K562 (cell line): ENCODE measurements around the gene C5AR2. TPM values are rescaled to one million over a fixed set of nuclear protein-coding genes. Genes with fewer than 3 reads are reported as not detected.
A peak's percentile ranks its signal among the peaks of the same experiment; 100 is the strongest.

Experiments
- ARHGAP35 ChIP-seq: fragments of 450-650 bp; IDR thresholded peaks from 2 replicates; pipeline ENCODE4 v1.6.1; 2018; ENCODE audit not compliant: partially characterized antibody
- ATF7 ChIP-seq: fragments of 450-650 bp; IDR thresholded peaks from 2 replicates; pipeline ENCODE4 v1.7.1; 2014; ENCODE audit warnings: mild to moderate bottlenecking, moderate library complexity
- BDP1 ChIP-seq: IDR thresholded peaks from 3 replicates; pipeline ENCODE4 v1.6.1; 2011; ENCODE audit not compliant: insufficient read length, insufficient read depth
- ELF1 ChIP-seq: fragments of 200-800 bp; sonication (Bioruptor generic); IDR thresholded peaks from 2 replicates; pipeline ENCODE4 v1.6.1; 2016; ENCODE audit warnings: missing genetic modification characterization, missing compliant biosample characterization
- FOXA3 ChIP-seq, 2 experiments: fragments of 450-650 bp in 1 of 2; sonication (generic) in 1 of 2; formaldehyde crosslinking; IDR thresholded peaks in 1 of 2; conservative IDR thresholded peaks in 1 of 2; 2 replicates each; pipeline versions ENCODE4 v1.4.0 to v1.8.0; 2020 to 2022; ENCODE audit warnings: mild to moderate bottlenecking in 2 of 2, missing genetic modification reagents in 1 of 2
- HDAC3 ChIP-seq: fragments of 450-650 bp; IDR thresholded peaks from 2 replicates; pipeline ENCODE4 v1.6.1; 2018; ENCODE audit warnings: borderline replicate concordance, mild to moderate bottlenecking, moderate library complexity; ENCODE audit not compliant: partially characterized antibody
- HNRNPL ChIP-seq: fragments of 200-400 bp; formaldehyde crosslinking; IDR thresholded peaks from 2 replicates; pipeline ENCODE4 v1.6.1; 2017; ENCODE audit warnings: low read depth, mild to moderate bottlenecking, low read length
- HNRNPUL1 ChIP-seq: fragments of 200-400 bp; formaldehyde crosslinking; IDR thresholded peaks from 2 replicates; pipeline ENCODE4 v1.6.1; 2017; ENCODE audit warnings: low read length
- KAT7 ChIP-seq: sonication (generic); formaldehyde crosslinking; IDR thresholded peaks from 2 replicates; pipeline ENCODE4 v1.8.0; 2022; ENCODE audit warnings: missing genetic modification reagents, mild to moderate bottlenecking, borderline replicate concordance
- KDM1A ChIP-seq, 2 experiments: fragments of 450-650 bp; IDR thresholded peaks; 2 replicates each; pipeline ENCODE4 v1.6.1; 2016; ENCODE audit warnings: mild to moderate bottlenecking in 2 of 2
- KLF6 ChIP-seq: fragments of 250-450 bp; sonication (Bioruptor Pico); IDR thresholded peaks from 2 replicates; pipeline ENCODE4 v1.4.0; 2020; ENCODE audit warnings: mild to moderate bottlenecking, moderate library complexity, borderline replicate concordance
- MAZ ChIP-seq, 2 experiments: fragments of 450-650 bp in 1 of 2; sonication (generic) in 1 of 2; formaldehyde crosslinking; IDR thresholded peaks in 1 of 2; conservative IDR thresholded peaks in 1 of 2; 2 replicates each; pipeline versions ENCODE4 v1.4.0 to v1.5.0; 2020; ENCODE audit warnings: mild to moderate bottlenecking in 1 of 2, missing genetic modification reagents in 1 of 2
- SMAD1 ChIP-seq: fragments of 150-350 bp; IDR thresholded peaks from 2 replicates; pipeline ENCODE4 v1.6.1; 2014; ENCODE audit warnings: low read length, low read depth; ENCODE audit not compliant: partially characterized antibody
- SMARCC2 ChIP-seq: fragments of 450-650 bp; IDR thresholded peaks from 2 replicates; pipeline ENCODE4 v1.6.1; 2017; ENCODE audit warnings: antibody characterized with exemption, moderate library complexity, mild to moderate bottlenecking, low read depth
- SP1 ChIP-seq: sonication (generic); formaldehyde crosslinking; IDR thresholded peaks from 2 replicates; pipeline ENCODE4 v1.8.1; 2022; ENCODE audit warnings: mild to moderate bottlenecking, missing genetic modification reagents
- SRSF3 ChIP-seq: fragments of 200-400 bp; formaldehyde crosslinking; IDR thresholded peaks from 2 replicates; pipeline ENCODE4 v1.6.1; 2016; ENCODE audit warnings: mild to moderate bottlenecking, low read length, moderate library complexity; ENCODE audit not compliant: insufficient read depth
- STAT5B ChIP-seq: fragments of 250-450 bp; sonication (Bioruptor Pico); IDR thresholded peaks from 2 replicates; pipeline ENCODE4 v1.8.0; 2021; ENCODE audit warnings: mild to moderate bottlenecking, inconsistent platforms
- ZFP36 ChIP-seq: fragments of 150-350 bp; IDR thresholded peaks from 2 replicates; pipeline ENCODE4 v1.6.1; 2018; ENCODE audit warnings: low read length, low read depth; ENCODE audit not compliant: partially characterized antibody
- polyA plus RNA-seq, 8 experiments: library from polyadenylated mRNA; depleted of rRNA in 4 of 8; stranded (reverse) in 5 of 8; unstranded in 3 of 8; fragments of >200 nt; fragmentation: Nextera tagmentation in 2 of 8; fragmentation: Illumina TruSeq in 1 of 8; extraction: Ambion mirVana in 2 of 8; extraction: Trizol in 1 of 8; gene quantifications; 2 replicates each; pipeline versions ENCODE4 v1.2.1 to v1.2.3, GENCODE V29; 2011 to 2014; ENCODE audit warnings: inconsistent platforms in 1 of 8, missing spikeins in 1 of 8
- total RNA-seq, 7 experiments: library from RNA; depleted of rRNA in 6 of 7; stranded (reverse); fragments of >200 nt in 6 of 7; fragmentation: Illumina TruSeq in 2 of 7; extraction: Trizol in 2 of 7; gene quantifications; 2 replicates each; pipeline versions ENCODE4 v1.2.1 to v1.2.3, GENCODE V29; 2011 to 2021; ENCODE audit warnings: low replicate concordance in 1 of 7
- TF ChIP-seq, protein P1 (sequence below): fragments of 250-450 bp; sonication (Bioruptor Pico); IDR thresholded peaks from 2 replicates; pipeline ENCODE4 v1.5.0; 2022; ENCODE audit warnings: mild to moderate bottlenecking
- TF ChIP-seq, protein P2 (sequence below), 2 experiments: IDR thresholded peaks; 2 replicates each; pipeline ENCODE4 v1.6.1; 2011; ENCODE audit warnings: borderline replicate concordance in 1 of 2, control low read depth in 1 of 2, low read depth in 1 of 2, low read length in 1 of 2, mild to moderate bottlenecking in 1 of 2, mixed read lengths in 1 of 2, moderate library complexity in 1 of 2; ENCODE audit not compliant: insufficient read depth in 1 of 2, insufficient read length in 1 of 2, poor library complexity in 1 of 2, severe bottlenecking in 1 of 2; ENCODE audit errors: extremely low read depth in 1 of 2
- TF ChIP-seq, protein P3 (sequence below): fragments of 200-400 bp; formaldehyde crosslinking; IDR thresholded peaks from 2 replicates; pipeline ENCODE4 v1.6.1; 2017; ENCODE audit warnings: mild to moderate bottlenecking, low read depth, low read length, moderate library complexity

The C5AR2 gene
- total and polyA plus RNA-seq, 9 of the 15 experiments (the other 6 are each of a cell fraction or from before 2014, with no cell fraction given): 0.01 to 1.1 (median 0.13) TPM

DNA sequence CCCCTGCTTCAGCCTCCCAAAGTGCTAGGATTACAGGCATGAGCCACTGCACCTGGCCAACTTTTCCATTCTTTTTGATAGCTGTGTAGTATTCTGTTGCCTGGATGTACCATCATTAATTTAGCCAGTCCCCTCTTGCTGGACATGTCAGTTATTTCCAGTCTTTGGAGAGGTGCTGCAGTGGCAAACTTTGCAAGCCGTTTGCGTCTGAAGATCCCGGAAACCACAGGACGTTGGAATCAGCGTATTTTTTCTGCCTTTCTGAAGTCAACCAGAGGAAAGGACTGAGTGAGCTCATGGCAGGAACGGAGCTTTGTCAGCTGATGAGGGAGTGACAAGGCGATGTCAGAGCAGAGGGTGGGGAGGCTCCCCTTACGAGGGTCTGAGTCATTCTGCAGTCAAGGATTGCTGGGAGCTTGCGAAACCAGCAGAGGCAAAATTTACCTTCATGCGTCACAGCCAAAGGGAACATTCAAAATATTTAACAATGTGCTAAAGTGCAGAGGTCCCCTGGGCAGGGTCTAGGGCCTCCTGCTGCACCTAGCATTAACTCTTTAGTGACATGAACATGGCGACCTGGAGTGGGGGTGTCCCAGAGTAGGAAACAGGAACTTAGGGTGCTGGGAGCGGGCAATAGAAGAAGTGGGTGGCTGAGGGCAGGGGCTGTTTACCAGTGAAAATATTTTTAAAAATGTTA is 16.7 kb upstream of the C5AR2 start (continued):
- TF ChIP-seq KLF6 (CRISPR knock-in tag) (no peak; the same call in 1 of the 2 replicates), SRSF3 (no peak), HNRNPUL1 (no peak), FOXA3 (CRISPR knock-in tag; conservative IDR thresholded peaks at IDR 0.05 in 1 of 2, IDR thresholded peaks at IDR 0.05 in 1 of 2) (no peak), ELF1 (peak; percentile 59), KDM1A (IDR thresholded peaks at IDR 0.05) (peak; percentile 67 to 92), STAT5B (no peak), MAZ (CRISPR knock-in tag; conservative IDR thresholded peaks at IDR 0.05 in 1 of 2, IDR thresholded peaks at IDR 0.05 in 1 of 2) (peak; percentile 36 to 88; a peak in 3 of 4 replicates), ATF7 (peak; percentile 96), KAT7 (CRISPR knock-in tag) (no peak), HNRNPL (no peak), ARHGAP35 (peak; percentile 87), ZFP36 (peak; percentile 67), HDAC3 (peak; percentile 37), SMAD1 (no peak), SMARCC2 (peak; percentile 74; the same call in 1 of the 2 replicates), BDP1 (no peak), SP1 (peak; percentile 61; the same call in 1 of the 2 replicates)
- TF ChIP-seq, protein P1, sequence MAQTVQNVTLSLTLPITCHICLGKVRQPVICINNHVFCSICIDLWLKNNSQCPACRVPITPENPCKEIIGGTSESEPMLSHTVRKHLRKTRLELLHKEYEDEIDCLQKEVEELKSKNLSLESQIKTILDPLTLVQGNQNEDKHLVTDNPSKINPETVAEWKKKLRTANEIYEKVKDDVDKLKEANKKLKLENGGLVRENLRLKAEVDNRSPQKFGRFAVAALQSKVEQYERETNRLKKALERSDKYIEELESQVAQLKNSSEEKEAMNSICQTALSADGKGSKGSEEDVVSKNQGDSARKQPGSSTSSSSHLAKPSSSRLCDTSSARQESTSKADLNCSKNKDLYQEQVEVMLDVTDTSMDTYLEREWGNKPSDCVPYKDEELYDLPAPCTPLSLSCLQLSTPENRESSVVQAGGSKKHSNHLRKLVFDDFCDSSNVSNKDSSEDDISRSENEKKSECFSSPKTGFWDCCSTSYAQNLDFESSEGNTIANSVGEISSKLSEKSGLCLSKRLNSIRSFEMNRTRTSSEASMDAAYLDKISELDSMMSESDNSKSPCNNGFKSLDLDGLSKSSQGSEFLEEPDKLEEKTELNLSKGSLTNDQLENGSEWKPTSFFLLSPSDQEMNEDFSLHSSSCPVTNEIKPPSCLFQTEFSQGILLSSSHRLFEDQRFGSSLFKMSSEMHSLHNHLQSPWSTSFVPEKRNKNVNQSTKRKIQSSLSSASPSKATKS: no peak
- TF ChIP-seq, protein P2, sequence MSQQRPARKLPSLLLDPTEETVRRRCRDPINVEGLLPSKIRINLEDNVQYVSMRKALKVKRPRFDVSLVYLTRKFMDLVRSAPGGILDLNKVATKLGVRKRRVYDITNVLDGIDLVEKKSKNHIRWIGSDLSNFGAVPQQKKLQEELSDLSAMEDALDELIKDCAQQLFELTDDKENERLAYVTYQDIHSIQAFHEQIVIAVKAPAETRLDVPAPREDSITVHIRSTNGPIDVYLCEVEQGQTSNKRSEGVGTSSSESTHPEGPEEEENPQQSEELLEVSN (IDR thresholded peaks at IDR 0.05; ENCODE audit: borderline replicate concordance in 1 of 2, extremely low read depth in 1 of 2, insufficient read depth in 1 of 2, insufficient read length in 1 of 2, low read depth in 1 of 2, low read length in 1 of 2, poor library complexity in 1 of 2, severe bottlenecking in 1 of 2): peak in 1 of 2 experiments; percentile 27
- TF ChIP-seq, protein P3, sequence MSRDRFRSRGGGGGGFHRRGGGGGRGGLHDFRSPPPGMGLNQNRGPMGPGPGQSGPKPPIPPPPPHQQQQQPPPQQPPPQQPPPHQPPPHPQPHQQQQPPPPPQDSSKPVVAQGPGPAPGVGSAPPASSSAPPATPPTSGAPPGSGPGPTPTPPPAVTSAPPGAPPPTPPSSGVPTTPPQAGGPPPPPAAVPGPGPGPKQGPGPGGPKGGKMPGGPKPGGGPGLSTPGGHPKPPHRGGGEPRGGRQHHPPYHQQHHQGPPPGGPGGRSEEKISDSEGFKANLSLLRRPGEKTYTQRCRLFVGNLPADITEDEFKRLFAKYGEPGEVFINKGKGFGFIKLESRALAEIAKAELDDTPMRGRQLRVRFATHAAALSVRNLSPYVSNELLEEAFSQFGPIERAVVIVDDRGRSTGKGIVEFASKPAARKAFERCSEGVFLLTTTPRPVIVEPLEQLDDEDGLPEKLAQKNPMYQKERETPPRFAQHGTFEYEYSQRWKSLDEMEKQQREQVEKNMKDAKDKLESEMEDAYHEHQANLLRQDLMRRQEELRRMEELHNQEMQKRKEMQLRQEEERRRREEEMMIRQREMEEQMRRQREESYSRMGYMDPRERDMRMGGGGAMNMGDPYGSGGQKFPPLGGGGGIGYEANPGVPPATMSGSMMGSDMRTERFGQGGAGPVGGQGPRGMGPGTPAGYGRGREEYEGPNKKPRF: no peak
